KMS-11 (cell line): ENCODE data around the gene TMEM72.

Source experiments
- H2AFZ ChIP-seq: fragments of 200-600 bp; sonication (generic); 2 replicates; pipeline ENCODE4 v1.6.1; 2016; ENCODE audit warnings: antibody characterized with exemption, mixed run types, low read depth
- H3K27ac ChIP-seq: fragments of 200-600 bp; sonication (generic); 2 replicates; pipeline ENCODE4 v1.6.1; 2016; ENCODE audit warnings: mild to moderate bottlenecking, mixed run types
- H3K27me3 ChIP-seq: fragments of 200-600 bp; sonication (generic); 2 replicates; pipeline ENCODE4 v1.6.1; 2017; ENCODE audit warnings: mild to moderate bottlenecking, low read depth, mixed run types, moderate library complexity; ENCODE audit not compliant: insufficient read depth
- H3K36me3 ChIP-seq: fragments of 200-600 bp; sonication (generic); 2 replicates; pipeline ENCODE4 v1.6.1; 2017; ENCODE audit warnings: mild to moderate bottlenecking, mixed run types; ENCODE audit not compliant: insufficient read depth
- H3K4me1 ChIP-seq: fragments of 200-600 bp; sonication (generic); 2 replicates; pipeline ENCODE4 v1.6.1; 2016; ENCODE audit warnings: mild to moderate bottlenecking, low read depth, mixed run types; ENCODE audit not compliant: poor library complexity, severe bottlenecking
- H3K4me2 ChIP-seq: fragments of 200-600 bp; sonication (generic); 2 replicates; pipeline ENCODE4 v1.7.0; 2016; ENCODE audit warnings: mild to moderate bottlenecking, mixed run types
- H3K4me3 ChIP-seq: fragments of 200-600 bp; sonication (generic); IDR thresholded peaks from 2 replicates; pipeline ENCODE4 v1.6.1; 2017; ENCODE audit warnings: low read depth, low read length, mixed read lengths; ENCODE audit not compliant: insufficient read depth
- H3K79me2 ChIP-seq: fragments of 200-600 bp; sonication (generic); 2 replicates; pipeline ENCODE4 v1.6.1; 2016; ENCODE audit warnings: low read depth, mixed run types; ENCODE audit not compliant: insufficient read depth
- H3K9ac ChIP-seq: fragments of 200-600 bp; sonication (generic); 2 replicates; pipeline ENCODE4 v1.6.1; 2016; ENCODE audit warnings: mild to moderate bottlenecking, mixed run types
- H4K20me1 ChIP-seq: fragments of 200-600 bp; sonication (generic); 2 replicates; pipeline ENCODE4 v1.6.1; 2016; ENCODE audit warnings: mild to moderate bottlenecking, mixed run types; ENCODE audit not compliant: insufficient read depth
- TF ChIP-seq, protein P1 (sequence below): fragments of 200-600 bp; sonication (generic); conservative IDR thresholded peaks from 2 replicates; pipeline ENCODE4 v1.6.1; 2017; ENCODE audit warnings: low read depth, mild to moderate bottlenecking, antibody characterized with exemption, low read length, moderate library complexity, mixed read lengths

The TMEM72 gene

DNA sequence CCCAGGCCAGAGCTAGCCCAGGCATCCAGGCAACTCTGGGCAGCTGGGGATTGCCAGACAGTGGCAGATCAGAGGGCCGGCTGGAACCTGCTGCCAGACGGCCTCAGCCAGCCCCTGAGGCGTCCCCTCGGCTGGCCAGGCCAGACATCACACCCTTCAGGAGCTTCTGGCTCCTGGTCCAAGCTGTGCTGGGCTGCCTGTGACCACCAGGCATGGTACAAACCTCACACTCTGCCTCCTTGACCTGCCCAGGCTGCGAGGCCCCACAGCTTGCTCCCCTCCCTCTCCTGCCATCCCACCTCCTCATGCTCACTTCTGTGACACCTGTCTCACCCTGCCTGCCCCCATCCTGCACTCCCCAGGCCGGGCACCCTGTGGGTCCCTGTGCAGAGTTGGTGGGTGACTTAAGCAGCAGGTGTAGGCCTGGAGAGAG is 61.8 kb downstream of the TMEM72 start:
- peaks cover 66% of the 10 kb centered on the region for H3K79me2 ChIP-seq
- no peak overlapping the region for H2AFZ ChIP-seq
- H3K4me3 ChIP-seq, result no peak overlapping the region
- H3K36me3 ChIP-seq, result peaks cover 6% of the 10 kb centered on the region; the same call in 1 of the 2 replicates
- no peaks in the 10 kb centered on the region for H4K20me1 ChIP-seq
- peak overlapping the region; percentile 32; the same call in 1 of the 2 replicates for H3K9ac ChIP-seq
- H3K4me2 ChIP-seq, result peak overlapping the region; percentile 88
- peaks cover 90% of the 10 kb centered on the region for H3K4me1 ChIP-seq
- H3K27me3 ChIP-seq, result no peaks in the 10 kb centered on the region
- TF ChIP-seq, protein P1, sequence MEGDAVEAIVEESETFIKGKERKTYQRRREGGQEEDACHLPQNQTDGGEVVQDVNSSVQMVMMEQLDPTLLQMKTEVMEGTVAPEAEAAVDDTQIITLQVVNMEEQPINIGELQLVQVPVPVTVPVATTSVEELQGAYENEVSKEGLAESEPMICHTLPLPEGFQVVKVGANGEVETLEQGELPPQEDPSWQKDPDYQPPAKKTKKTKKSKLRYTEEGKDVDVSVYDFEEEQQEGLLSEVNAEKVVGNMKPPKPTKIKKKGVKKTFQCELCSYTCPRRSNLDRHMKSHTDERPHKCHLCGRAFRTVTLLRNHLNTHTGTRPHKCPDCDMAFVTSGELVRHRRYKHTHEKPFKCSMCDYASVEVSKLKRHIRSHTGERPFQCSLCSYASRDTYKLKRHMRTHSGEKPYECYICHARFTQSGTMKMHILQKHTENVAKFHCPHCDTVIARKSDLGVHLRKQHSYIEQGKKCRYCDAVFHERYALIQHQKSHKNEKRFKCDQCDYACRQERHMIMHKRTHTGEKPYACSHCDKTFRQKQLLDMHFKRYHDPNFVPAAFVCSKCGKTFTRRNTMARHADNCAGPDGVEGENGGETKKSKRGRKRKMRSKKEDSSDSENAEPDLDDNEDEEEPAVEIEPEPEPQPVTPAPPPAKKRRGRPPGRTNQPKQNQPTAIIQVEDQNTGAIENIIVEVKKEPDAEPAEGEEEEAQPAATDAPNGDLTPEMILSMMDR, result no peak
- H3K27ac ChIP-seq, result peak overlapping the region; percentile 66

DNA sequence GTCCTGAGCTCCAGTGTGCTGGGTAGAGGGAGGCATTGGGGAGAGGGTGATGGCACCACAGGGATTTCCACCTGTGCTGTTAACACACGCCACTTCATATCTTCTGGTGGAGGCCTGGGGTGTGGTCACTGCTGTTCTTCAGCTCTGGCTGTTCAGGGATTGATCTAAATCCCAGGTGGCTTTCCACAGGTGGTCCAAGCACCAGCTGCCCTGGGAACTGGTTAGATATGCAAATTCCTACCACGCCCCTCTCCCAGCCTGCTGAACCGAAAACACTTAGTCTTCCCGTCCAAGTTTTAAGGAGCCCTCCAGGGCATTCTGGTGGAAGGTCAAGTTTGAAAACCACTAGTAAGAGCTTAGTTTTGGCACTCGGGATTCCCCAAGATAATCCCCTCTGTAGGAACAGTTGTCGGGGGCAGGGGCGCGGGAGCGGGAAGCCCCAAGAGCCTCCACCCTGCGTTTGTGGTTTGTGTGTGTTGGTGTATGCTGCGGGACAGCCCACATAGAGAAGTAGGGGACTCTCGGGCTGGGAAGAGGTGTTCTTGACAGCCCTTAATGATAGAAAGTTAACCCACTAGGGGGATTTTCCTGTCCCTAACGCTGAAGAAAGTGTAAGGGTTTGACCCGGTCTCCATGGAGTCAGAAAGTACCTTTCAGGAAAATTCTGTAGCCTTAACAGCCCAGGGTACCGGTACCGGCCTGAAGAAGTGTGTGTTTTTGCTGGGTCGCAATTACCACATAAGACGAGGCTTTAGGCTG is 62.4 kb downstream of the TMEM72 start:
- Histone ChIP-seq H3K79me2 (peaks cover 66% of the 10 kb centered on the region), H3K9ac (peak overlapping the region; percentile 65; the same call in 1 of the 2 replicates), H3K27ac (peak overlapping the region; percentile 66), H3K36me3 (0 out of 2 replicates have a peak, but pooled peaks cover 4% of the 10 kb centered on the region), H3K4me3 (no peak overlapping the region), H3K4me2 (peak overlapping the region; percentile 88), H2AFZ (no peak overlapping the region), H3K4me1 (peaks cover 89% of the 10 kb centered on the region), H3K27me3 (no peaks in the 10 kb centered on the region), H4K20me1 (no peaks in the 10 kb centered on the region)
- TF ChIP-seq, protein P1, result no peak

DNA sequence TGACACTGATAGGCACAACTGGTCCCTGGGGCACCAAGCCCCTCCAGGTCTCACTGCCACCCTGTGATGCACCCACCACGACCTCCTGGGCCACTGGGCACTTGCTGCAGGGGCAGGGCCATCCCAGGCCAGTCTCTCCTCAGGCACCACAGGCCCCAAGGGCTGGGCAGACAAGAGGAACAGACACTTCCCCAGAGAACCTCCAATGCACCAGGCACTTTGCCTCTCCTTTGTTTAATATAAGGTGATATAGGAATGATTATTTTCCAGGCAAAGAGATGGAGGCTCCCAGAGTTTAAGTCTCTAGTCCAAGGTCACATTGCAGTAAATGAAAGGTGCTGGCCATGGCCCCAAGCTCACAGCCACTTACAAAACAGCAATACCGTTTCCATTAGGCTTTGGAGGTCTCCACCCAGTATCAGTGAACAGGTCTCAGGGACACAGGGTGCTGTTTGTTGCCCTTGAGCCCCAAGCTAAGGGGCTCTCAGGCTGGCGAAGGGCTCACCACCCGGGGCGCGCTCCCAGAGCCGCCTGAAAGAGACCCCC is 63.0 kb downstream of the TMEM72 start:
- Histone ChIP-seq H3K79me2 (peaks cover 61% of the 10 kb centered on the region), H3K9ac (peak overlapping the region; percentile 65), H3K4me1 (peaks cover 89% of the 10 kb centered on the region), H4K20me1 (no peaks in the 10 kb centered on the region), H3K4me3 (no peak overlapping the region), H3K27ac (peak overlapping the region; percentile 66), H3K4me2 (peak overlapping the region; percentile 88), H2AFZ (0 out of 2 replicates have a peak overlapping the region, but pooled peaks have one; percentile 11), H3K36me3 (0 out of 2 replicates have a peak, but pooled peaks cover 4% of the 10 kb centered on the region), H3K27me3 (no peaks in the 10 kb centered on the region)
- TF ChIP-seq, protein P1, result no peak

DNA sequence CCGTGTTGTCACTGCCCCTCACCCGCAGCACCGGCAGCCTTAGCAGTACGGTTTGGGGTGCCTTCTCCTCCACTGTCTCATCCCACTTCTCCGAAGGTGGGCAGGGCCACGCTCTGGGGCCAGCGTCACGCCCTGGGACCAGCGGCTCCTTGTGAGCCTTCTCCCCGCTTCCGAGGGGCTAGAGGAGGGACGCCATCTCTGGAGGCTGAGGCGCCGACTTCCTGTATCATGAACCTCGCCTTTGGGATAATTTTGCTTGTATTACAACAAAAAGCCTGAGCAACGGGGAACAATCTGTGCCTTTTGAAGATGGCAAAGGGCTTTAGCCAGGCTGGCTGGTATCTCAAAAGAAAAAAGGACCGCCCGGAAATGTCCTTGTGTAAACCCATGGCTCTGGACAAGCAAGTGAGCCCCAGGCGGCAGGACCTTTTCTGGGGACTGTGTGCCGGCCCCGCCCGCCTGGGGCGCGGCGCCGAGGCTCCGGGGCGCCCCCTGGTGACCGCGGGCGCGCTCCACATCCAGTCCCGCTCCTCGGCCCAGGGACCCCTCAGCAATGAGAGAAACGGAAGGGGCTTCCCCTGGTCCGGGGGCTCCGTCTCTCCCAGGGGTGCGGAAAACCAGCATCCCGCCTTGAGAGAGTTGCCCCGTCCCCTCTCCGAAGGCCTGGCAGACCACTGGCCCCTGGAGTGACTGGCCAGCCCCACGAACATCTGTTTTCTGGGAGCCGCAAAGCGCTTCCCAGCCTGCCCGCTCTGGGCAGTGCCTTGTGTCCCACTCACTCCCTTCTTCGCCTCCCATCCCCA is 63.7 kb downstream of the TMEM72 start:
- H2AFZ ChIP-seq, result 0 out of 2 replicates have a peak overlapping the region, but pooled peaks have one; percentile 11
- peak overlapping the region; percentile 66 for H3K27ac ChIP-seq
- H3K36me3 ChIP-seq, result 0 out of 2 replicates have a peak, but pooled peaks cover 4% of the 10 kb centered on the region
- no peaks in the 10 kb centered on the region for H4K20me1 ChIP-seq
- H3K27me3 ChIP-seq, result no peaks in the 10 kb centered on the region
- peak overlapping the region; percentile 65 for H3K9ac ChIP-seq
- TF ChIP-seq, protein P1, result peak; percentile 91
- H3K4me1 ChIP-seq, result peaks cover 89% of the 10 kb centered on the region
- H3K4me3 ChIP-seq, result no peak overlapping the region
- H3K4me2 ChIP-seq, result peak overlapping the region; percentile 88
- H3K79me2 ChIP-seq, result peaks cover 54% of the 10 kb centered on the region
